GM12878 (cell line): ENCODE measurements around the gene MCOLN1.

Experiments used
- CEBPZ ChIP-seq: fragments of 150-350 bp; IDR thresholded peaks from 2 replicates; pipeline ENCODE4 v1.6.1; 2016; ENCODE audit warnings: low read depth, low read length
- CTCF ChIP-seq, 3 experiments: IDR thresholded peaks in 2 of 3; conservative IDR thresholded peaks in 1 of 3; 2 replicates each; pipeline ENCODE4 v1.5.1; 2011; ENCODE audit warnings: low read depth in 3 of 3, low read length in 3 of 3, mild to moderate bottlenecking in 3 of 3, control low read depth in 2 of 3, moderate library complexity in 2 of 3, inconsistent platforms in 1 of 3, mixed read lengths in 1 of 3; ENCODE audit not compliant: control insufficient read depth in 2 of 3, insufficient read depth in 1 of 3; ENCODE audit errors: extremely low read depth in 1 of 3
- EZH2 ChIP-seq: IDR thresholded peaks from 2 replicates; pipeline ENCODE4 v1.6.1; 2012; ENCODE audit warnings: low read depth, mild to moderate bottlenecking, control low read depth, inconsistent platforms, low read length, borderline replicate concordance; ENCODE audit not compliant: control insufficient read depth
- JUND ChIP-seq: IDR thresholded peaks from 2 replicates; pipeline ENCODE4 v1.6.1; 2012; ENCODE audit warnings: low read depth, mild to moderate bottlenecking, low read length, improper control_type of control experiment, moderate library complexity
- MAX ChIP-seq: IDR thresholded peaks from 2 replicates; pipeline ENCODE4 v1.6.1; 2012; ENCODE audit warnings: low read depth, low read length, improper control_type of control experiment
- POLR2AphosphoS5 ChIP-seq: IDR thresholded peaks from 2 replicates; pipeline ENCODE4 v1.6.1; 2011; ENCODE audit warnings: mild to moderate bottlenecking, low read length, inconsistent platforms
- STAT3 ChIP-seq: IDR thresholded peaks from 2 replicates; pipeline ENCODE4 v1.6.1; 2011; ENCODE audit warnings: low read depth, low read length, improper control_type of control experiment
- TF ChIP-seq, protein P1 (sequence below): fragments of 450-650 bp; IDR thresholded peaks from 2 replicates; pipeline ENCODE4 v1.6.1; 2017; ENCODE audit warnings: antibody characterized with exemption, mild to moderate bottlenecking, moderate library complexity
- TF ChIP-seq, protein P2 (sequence below): fragments of 450-650 bp; IDR thresholded peaks from 2 replicates; pipeline ENCODE4 v1.6.1; 2018; ENCODE audit warnings: mild to moderate bottlenecking, low read depth, moderate library complexity; ENCODE audit not compliant: partially characterized antibody

DNA sequence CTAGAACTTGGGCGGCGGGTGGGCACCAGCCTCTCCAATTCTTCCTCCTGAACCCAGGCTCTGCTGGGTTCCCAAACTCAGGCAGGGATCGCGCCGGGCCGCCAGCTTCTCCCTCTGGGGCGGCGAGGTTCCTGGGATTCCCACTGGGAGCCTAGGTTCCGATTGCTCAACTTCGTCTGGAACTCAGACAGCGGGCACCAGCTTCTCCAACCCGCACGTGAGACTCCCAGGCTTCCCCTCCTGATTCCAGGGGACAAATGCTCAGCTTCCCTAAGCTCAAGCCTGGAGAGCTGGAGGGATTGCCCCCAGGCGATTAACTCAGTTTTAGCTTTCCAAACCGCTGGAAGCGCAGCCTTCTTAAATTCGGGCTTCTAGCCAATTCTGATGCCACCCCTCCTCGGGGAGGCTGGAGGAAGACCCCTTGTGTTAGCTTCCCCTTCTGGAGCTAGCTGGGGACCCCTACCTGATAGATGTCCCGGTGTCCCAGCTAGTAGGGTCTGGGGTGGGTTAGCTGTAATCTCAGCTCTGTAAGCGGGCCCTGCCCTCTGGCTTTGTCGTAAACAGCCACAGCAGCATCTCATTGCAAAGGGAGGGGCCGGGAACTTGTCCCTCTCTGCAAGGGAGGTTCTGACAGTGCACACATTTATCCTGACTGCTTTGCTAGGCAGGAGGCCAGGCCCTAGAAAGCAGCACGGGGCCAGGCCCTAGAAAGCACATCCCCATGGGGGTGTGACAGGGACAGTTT lies 671 bp downstream of the MCOLN1 start:
- TF ChIP-seq, protein P1, sequence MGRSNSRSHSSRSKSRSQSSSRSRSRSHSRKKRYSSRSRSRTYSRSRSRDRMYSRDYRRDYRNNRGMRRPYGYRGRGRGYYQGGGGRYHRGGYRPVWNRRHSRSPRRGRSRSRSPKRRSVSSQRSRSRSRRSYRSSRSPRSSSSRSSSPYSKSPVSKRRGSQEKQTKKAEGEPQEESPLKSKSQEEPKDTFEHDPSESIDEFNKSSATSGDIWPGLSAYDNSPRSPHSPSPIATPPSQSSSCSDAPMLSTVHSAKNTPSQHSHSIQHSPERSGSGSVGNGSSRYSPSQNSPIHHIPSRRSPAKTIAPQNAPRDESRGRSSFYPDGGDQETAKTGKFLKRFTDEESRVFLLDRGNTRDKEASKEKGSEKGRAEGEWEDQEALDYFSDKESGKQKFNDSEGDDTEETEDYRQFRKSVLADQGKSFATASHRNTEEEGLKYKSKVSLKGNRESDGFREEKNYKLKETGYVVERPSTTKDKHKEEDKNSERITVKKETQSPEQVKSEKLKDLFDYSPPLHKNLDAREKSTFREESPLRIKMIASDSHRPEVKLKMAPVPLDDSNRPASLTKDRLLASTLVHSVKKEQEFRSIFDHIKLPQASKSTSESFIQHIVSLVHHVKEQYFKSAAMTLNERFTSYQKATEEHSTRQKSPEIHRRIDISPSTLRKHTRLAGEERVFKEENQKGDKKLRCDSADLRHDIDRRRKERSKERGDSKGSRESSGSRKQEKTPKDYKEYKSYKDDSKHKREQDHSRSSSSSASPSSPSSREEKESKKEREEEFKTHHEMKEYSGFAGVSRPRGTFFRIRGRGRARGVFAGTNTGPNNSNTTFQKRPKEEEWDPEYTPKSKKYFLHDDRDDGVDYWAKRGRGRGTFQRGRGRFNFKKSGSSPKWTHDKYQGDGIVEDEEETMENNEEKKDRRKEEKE: no peak
- TF ChIP-seq, protein P2, sequence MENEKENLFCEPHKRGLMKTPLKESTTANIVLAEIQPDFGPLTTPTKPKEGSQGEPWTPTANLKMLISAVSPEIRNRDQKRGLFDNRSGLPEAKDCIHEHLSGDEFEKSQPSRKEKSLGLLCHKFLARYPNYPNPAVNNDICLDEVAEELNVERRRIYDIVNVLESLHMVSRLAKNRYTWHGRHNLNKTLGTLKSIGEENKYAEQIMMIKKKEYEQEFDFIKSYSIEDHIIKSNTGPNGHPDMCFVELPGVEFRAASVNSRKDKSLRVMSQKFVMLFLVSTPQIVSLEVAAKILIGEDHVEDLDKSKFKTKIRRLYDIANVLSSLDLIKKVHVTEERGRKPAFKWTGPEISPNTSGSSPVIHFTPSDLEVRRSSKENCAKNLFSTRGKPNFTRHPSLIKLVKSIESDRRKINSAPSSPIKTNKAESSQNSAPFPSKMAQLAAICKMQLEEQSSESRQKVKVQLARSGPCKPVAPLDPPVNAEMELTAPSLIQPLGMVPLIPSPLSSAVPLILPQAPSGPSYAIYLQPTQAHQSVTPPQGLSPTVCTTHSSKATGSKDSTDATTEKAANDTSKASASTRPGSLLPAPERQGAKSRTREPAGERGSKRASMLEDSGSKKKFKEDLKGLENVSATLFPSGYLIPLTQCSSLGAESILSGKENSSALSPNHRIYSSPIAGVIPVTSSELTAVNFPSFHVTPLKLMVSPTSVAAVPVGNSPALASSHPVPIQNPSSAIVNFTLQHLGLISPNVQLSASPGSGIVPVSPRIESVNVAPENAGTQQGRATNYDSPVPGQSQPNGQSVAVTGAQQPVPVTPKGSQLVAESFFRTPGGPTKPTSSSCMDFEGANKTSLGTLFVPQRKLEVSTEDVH: no peak
- no peak for TF ChIP-seq STAT3
- TF ChIP-seq CEBPZ: no peak
- TF ChIP-seq POLR2AphosphoS5: no peak
- TF ChIP-seq CTCF (IDR thresholded peaks at IDR 0.05 in 2 of 3, conservative IDR thresholded peaks at IDR 0.05 in 1 of 3; ENCODE audit: control insufficient read depth in 2 of 3, extremely low read depth in 1 of 3, insufficient read depth in 1 of 3, low read depth in 3 of 3, low read length in 3 of 3): no peak
- no peak for TF ChIP-seq JUND
- TF ChIP-seq EZH2: no peak
- no peak for TF ChIP-seq MAX
